ENCODE results near the gene POU6F2.

The POU6F2 gene

DNA sequence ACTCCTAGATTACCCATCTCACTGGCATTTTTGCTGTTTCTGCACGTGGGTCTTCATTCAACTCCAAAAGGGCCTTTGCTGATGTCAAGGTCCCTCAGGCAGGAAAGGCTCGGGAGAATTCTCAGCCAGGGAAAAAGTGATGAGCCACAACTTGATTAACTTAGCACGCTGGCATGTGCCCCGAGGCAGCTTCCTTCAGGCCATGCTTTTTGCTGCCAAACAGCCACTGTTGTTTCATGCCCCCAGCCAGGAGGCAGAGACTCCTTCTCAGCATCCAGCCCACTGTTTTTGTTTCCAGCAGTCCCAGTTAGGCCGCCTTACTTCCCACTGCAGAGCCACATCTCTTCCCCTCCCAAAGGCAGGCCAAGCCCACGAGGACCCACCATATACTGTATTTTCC, 322.0 kb downstream of the POU6F2 start:
- peak overlapping the region; percentile 61 for H3K27ac ChIP-seq
- TF ChIP-seq, protein P1, sequence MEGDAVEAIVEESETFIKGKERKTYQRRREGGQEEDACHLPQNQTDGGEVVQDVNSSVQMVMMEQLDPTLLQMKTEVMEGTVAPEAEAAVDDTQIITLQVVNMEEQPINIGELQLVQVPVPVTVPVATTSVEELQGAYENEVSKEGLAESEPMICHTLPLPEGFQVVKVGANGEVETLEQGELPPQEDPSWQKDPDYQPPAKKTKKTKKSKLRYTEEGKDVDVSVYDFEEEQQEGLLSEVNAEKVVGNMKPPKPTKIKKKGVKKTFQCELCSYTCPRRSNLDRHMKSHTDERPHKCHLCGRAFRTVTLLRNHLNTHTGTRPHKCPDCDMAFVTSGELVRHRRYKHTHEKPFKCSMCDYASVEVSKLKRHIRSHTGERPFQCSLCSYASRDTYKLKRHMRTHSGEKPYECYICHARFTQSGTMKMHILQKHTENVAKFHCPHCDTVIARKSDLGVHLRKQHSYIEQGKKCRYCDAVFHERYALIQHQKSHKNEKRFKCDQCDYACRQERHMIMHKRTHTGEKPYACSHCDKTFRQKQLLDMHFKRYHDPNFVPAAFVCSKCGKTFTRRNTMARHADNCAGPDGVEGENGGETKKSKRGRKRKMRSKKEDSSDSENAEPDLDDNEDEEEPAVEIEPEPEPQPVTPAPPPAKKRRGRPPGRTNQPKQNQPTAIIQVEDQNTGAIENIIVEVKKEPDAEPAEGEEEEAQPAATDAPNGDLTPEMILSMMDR (conservative IDR thresholded peaks at IDR 0.05): no peak

DNA sequence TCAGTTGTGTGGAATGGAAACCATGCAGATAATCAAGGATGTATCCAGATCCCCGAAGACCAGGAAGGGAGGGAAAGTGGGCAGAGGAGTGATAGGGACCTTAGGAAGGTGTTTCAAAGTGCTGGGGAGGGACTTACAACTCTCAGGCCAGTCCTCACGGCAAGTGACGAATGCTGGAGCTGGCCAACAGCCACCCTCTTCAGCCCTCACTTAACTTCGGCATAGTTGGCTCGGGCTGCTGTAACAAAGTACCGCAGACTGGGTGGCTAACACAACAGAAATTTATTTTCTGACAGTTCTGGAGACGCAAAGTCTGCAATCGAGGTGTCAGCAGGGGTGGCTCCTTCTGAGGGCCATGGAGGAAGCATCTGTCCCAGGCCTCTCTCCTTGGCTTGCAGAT, 322.6 kb downstream of the POU6F2 start:
- TF ChIP-seq, protein P1 (conservative IDR thresholded peaks at IDR 0.05): no peak
- H3K27ac ChIP-seq: peak overlapping the region; percentile 61

DNA sequence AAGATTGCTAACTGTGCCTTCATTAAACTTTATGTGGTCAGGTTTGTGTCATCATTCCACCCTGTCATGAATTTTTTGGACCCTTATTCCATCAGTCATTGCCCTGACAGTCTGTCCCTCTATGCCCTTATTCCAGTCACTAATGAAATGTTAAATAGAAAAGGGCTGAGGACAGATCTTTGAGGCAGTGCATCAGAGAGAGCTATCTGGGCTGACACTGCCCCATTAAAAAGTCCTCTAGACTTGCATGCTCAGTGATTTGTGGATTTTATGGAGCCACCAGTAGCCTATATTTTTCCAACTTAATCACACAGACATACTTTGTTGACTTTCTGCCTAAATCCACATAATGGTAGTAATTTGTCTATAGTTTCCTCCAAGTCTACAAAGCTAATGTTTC, 323.8 kb downstream of the POU6F2 start:
- no peak overlapping the region for H3K27ac ChIP-seq

DNA sequence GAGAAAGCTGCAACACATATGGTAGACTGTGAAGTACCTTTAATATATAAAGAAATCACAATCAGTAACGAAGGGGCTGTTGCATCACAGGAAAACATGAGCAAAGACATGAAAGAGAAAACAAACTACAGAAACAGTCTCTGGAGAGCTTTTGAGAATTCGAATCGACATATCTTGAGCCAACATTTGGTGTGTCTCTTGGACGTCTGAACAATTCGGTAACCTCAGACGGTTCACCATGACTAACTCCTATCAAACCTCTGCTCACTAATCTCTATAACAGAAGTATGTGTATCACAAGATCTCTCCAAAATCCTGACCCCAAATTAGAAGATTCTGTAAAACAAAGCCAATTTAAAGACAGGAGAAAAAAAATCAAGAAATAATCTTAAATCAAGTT, 326.5 kb downstream of the POU6F2 start:
- TF ChIP-seq, protein P1 (conservative IDR thresholded peaks at IDR 0.05): no peak
- H3K27ac ChIP-seq: no peak overlapping the region

More for the DNA sequence above, 323.8 kb downstream of the POU6F2 start:
- TF ChIP-seq, protein P1 (conservative IDR thresholded peaks at IDR 0.05): no peak

DNA sequence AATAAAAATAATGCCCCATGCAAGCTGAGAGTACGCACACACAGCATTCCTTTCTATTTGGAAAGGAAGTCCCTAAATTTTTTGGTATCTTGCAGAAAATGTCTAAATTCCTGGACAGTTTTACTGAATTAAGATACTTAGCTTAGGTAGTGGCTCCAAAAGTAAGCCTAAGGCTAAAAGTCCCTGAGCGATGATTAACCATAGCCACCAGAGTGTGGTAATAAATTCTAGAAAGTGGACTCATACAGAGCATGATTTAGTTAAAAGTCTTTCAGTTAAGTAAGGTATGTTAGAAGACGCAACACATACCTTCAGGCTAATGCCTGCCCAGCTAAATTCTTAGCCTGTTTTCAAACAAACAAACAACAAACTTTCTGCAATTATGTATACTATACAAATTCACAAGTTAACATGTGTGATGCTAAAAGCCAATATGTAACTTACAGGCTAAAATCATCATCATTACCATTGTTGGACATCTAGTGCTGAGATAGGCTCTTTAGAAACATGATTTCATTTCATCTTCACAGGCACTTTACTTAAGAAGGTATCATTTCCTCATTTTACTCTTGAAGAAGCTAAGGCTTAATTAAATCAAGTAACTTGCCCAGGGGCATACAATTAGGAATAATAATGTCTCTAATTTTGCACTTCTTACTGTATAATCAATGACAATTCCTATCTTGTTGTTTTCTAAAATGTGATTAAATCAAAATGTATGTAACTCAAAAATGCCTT, 327.1 kb downstream of the POU6F2 start:
- H3K27ac ChIP-seq: no peak overlapping the region
- TF ChIP-seq, protein P1 (conservative IDR thresholded peaks at IDR 0.05): no peak

DNA sequence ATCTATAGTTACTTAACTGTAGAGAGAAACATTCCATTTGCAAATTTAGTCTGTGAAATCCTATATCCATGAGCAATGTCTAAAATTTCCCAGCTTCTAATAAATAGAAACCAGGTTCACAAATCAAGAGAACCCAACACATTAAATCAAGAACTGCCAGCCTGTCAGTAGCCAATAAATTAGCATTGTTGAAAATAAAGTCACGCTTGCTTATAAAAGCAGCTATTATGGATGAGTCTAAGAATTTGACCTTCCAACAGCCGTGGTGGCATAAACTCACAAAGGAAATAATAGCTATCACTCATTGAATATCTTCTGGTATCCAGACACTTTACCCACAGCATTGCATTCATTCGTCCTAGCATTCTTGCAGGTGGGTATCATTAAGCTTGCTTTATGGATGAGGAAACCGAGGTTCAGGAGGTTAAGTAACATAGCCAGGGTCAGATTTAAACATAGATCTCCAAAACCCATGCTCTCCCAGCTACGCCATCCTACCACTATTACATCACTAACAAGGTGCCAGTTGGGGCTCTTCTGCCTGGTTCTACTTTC, 328.4 kb downstream of the POU6F2 start:
- no peak overlapping the region for H3K27ac ChIP-seq
- TF ChIP-seq, protein P1 (conservative IDR thresholded peaks at IDR 0.05): no peak

DNA sequence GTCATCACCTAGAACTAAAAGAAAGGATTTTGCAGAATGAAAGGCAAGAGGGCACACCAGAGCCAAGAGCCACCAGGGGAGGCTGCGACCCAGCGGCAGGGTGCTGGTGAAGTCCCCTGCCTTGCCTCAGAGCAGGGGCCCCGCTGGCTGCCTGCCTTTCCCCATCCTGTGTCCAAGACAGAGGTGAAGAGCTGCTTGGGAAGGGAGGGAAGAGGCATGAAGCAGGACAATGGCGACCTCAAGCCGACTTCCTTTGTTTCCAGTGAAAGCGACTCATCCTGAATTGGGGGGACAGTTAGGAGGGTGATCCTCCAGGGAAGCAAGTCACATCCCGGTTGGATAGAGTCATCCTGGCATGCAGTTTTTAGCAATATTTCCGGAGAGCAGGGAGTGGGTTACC, 333.0 kb downstream of the POU6F2 start:
- TF ChIP-seq, protein P1 (conservative IDR thresholded peaks at IDR 0.05): no peak
- H3K27ac ChIP-seq: no peak overlapping the region

Data from VCaP (cell line).